Measurements from ENCODE around the gene WAPL.

- TF ChIP-seq NFIC (IDR thresholded peaks at IDR 0.05): no peak
- TF ChIP-seq MAX (IDR thresholded peaks at IDR 0.05): no peak
- TF ChIP-seq EP300 (IDR thresholded peaks at IDR 0.05; ENCODE audit: borderline replicate concordance): no peak
- TF ChIP-seq TCF12 (IDR thresholded peaks at IDR 0.05; ENCODE audit: low read depth): no peak
- TF ChIP-seq FOXM1 (IDR thresholded peaks at IDR 0.05; ENCODE audit: borderline replicate concordance, low read depth): no peak
- no peak for TF ChIP-seq REST (IDR thresholded peaks at IDR 0.05; ENCODE audit: low read depth)
- no peak for TF ChIP-seq CREB1 (IDR thresholded peaks at IDR 0.05; ENCODE audit: low read depth)
- TF ChIP-seq RAD21 (IDR thresholded peaks at IDR 0.05; ENCODE audit: low read depth): no peak
- TF ChIP-seq TEAD4 (IDR thresholded peaks at IDR 0.05): no peak
- TF ChIP-seq TAF1 (IDR thresholded peaks at IDR 0.05; ENCODE audit: low read depth): no peak
Measured at GRCh38 chr10:86410542-86411124, 111.0 kb downstream of the WAPL start.

All from Ishikawa (cell line).